GM20000 (cell line): ENCODE results near the gene GBGT1.

Experiments used
- DNase-seq: peaks from one replicate; pipeline ENCODE4 v3.0.0; 2012; ENCODE audit warnings: low spot score
- CTCF ChIP-seq: IDR thresholded peaks from 2 replicates; pipeline ENCODE4 v1.5.1; 2012; ENCODE audit warnings: mild to moderate bottlenecking, control low read depth; ENCODE audit errors: extremely low read depth, missing control alignments

Gene GBGT1

DNA sequence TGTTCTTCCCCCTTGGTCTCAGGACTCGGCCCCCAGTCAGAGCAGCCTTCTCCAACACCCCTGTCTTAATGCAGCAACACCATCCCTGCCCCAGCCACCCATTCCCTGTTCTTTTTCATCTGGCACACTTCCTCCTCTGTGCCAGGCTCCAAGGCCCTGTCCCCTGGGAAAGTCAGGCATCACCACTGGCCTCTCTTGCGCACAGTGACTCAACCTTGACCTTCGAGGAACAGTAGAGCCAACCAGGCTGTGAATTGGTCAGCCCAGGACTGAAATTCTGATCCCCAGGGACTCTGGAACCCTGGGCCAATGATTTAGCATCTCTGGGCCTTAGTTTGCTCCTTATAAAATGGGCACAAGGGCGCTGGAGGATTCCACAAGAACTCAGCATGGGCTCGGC is 32.2 kb downstream of the GBGT1 start:
- no peak for DNase-seq
- TF ChIP-seq CTCF, result no peak

DNA sequence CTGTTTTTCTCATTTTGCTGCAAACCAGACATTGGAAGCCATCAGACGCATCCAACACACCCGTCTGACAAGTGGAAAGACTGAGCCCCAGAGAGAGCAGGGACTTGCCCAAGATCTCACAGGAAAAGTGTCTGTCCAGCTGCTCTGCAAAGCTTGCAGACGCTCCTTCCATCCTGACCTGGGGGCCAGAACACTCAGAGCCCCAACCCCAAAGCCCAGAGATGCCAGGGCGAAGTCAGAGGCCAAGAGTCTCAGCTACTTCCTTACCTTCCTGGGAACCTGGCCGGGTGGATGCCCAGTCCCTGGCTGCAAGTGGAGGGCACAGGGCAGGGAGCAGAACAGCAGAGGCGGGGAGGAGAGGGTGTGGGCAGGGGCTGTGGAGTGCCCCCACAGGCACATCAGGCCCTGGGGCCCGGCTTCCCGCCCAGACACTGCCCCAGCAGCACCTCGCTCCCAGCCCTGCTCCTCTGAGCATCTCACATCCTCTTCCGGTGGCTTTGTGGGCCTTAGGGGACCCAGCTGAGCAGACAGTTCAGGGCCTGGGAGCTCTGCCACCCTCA is 32.9 kb downstream of the GBGT1 start:
- DNase-seq, result peak; percentile 79
- TF ChIP-seq CTCF, result no peak

DNA sequence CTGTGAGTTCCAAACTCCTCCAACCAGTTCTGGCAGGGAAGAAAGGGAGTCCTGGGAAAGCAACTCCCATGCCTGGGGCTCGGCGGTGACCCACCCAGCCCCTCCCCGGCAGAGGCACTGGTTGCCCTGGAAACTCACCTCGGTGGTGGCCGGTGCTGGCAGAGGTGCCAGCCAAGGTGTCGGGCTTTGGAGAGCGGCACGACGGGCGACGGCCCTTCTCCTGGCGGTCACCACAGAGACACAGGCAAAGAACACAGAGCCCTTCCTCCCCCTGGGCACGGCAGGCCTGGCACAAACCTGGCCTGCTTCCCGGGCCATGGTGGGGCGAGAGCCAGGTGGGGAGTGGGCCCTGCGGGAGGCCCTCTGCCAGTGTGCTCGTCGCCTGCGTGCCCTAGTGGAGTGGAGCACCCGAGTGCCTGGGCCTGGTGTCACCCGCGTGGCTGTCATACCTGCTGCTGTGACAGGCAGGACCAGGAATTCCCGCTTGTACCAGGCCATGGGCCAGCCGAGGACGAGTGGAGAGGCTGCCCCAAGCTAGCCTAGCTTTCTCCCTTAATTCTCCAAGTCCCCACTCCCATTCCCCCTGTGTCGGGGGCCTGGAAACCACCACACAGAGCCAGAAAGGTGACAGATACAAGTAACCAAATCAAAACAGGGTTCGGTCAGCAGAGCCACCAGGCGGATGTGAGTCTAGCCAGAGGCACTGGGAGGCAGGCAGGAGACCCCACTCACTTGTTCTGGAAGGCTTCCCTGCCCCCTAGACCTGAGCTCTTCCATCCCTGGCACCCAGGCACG is 34.5 kb downstream of the GBGT1 start:
- no peak for TF ChIP-seq CTCF
- DNase-seq, result no peak

DNA sequence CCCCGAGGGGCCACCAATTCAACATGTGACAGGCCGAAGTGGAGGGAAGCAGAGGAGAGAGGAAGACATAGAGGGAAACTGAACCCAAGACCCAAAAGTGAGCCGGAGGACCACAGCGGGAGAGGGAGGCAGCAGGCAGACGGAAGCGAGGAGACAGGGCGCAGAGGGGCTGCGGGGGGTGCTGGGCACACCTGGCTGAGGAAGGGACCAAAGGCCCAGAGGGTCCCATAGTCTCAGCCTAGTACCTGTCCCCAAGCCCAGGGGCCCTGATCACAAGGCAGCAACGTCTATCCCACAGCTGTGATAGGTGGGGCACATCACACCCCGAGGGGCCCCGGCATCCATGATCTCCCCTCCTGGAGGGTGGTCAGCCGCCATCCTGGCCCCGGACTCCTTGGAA is 35.6 kb downstream of the GBGT1 start:
- TF ChIP-seq CTCF, result no peak
- DNase-seq, result no peak

DNA sequence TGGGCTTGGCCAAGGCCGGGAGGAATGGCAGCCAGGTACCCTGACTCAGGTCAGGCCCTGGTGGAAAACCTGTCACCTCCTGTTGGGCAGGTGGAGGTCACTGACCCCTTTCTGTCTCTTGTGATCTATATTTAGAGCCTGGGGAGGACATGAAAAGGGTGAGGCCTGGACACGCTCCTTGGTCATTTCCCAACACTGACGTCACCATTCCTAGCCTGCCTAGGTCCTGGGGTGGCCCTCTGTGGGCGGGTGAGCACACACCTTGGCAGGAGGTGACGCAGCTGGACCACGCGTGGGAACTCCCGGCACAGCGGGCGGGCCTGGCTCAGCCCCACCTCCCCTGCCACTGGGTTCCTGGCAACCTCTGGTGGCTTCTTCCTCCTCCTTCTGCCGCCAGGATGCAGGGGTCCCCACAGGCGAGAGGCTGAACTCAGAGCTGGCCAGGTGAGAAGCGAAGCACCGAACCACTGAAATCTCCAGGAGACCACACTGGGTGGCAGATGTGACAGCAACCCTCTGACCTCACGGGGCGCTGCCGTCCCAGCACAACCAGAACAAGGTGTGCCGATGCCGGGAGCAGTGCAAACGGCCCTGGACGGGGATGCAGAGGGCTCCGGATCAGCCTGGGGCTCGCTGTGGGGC is 36.3 kb downstream of the GBGT1 start:
- no peak for DNase-seq
- no peak for TF ChIP-seq CTCF

- TF ChIP-seq CTCF, result no peak
- no peak for DNase-seq
These were observed 36.9 kb downstream of the GBGT1 start for GRCh38 chr9:133126697-133127339.
